Astrocyte (in vitro differentiated cells and primary cell): ENCODE measurements around the gene RAPGEF5.

Experiments used
- EZH2 ChIP-seq: IDR thresholded peaks from 2 replicates; pipeline ENCODE4 v1.6.1; 2012; ENCODE audit warnings: mild to moderate bottlenecking, low read length, inconsistent platforms; ENCODE audit not compliant: insufficient read depth
- TF ChIP-seq, protein P1 (sequence below): IDR thresholded peaks from 2 replicates; pipeline ENCODE4 v1.5.1; 2011; ENCODE audit warnings: low read depth, mild to moderate bottlenecking, inconsistent platforms, low read length, moderate library complexity; ENCODE audit not compliant: insufficient read depth

DNA sequence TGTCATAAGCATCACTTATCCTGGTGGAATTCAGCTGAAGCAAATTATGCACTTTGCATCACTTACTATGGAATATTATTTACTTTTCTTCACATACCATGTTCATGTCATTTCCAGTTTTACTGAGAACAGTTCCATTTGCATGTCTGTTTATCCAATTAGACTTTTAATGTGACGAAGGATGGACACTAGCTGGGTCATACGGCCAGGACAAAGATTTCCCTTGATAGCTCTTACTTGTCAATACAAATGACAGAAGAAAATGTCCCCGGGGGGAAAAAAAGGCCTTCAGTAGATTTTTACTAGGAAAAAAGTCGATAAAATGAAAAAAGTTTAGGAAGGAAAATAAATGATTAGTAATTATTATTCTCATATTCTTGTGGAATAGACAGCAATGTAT lies 106.6 kb downstream of the RAPGEF5 start:
- TF ChIP-seq, protein P1, sequence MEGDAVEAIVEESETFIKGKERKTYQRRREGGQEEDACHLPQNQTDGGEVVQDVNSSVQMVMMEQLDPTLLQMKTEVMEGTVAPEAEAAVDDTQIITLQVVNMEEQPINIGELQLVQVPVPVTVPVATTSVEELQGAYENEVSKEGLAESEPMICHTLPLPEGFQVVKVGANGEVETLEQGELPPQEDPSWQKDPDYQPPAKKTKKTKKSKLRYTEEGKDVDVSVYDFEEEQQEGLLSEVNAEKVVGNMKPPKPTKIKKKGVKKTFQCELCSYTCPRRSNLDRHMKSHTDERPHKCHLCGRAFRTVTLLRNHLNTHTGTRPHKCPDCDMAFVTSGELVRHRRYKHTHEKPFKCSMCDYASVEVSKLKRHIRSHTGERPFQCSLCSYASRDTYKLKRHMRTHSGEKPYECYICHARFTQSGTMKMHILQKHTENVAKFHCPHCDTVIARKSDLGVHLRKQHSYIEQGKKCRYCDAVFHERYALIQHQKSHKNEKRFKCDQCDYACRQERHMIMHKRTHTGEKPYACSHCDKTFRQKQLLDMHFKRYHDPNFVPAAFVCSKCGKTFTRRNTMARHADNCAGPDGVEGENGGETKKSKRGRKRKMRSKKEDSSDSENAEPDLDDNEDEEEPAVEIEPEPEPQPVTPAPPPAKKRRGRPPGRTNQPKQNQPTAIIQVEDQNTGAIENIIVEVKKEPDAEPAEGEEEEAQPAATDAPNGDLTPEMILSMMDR = no peak
- TF ChIP-seq EZH2 = no peak
